Measurements from ENCODE around the gene DNAL1. TPM values are rescaled to one million over a fixed set of nuclear protein-coding genes. Genes with fewer than 3 reads are reported as not detected.

The DNAL1 gene
- polyA plus RNA-seq, 2 of the 4 experiments (the other 2 are of a cell fraction): 8.3 to 16.3 TPM

GRCh38 chr14:73724696-73725095 is 79.9 kb downstream of the DNAL1 start:
- Histone ChIP-seq H3K4me2 (peak overlapping the region; percentile 70), H3K27ac (peak overlapping the region; percentile 68 to 81), H3K4me1 (peaks cover 61% of the 10 kb centered on the region), H3K9me3 (no peaks in the 10 kb centered on the region), H3K4me3 (no peak overlapping the region)
- WGBS (ENCODE audit: missing lambda C conversion rate): 85% methylated on average over 2 of the region's 2 CpGs
- CTCF ChIA-PET: interaction anchor here (1.1 to 16.0 kb wide), 7 partner anchors 9 to 211 kb away, joined by 3 to 210 read pairs (median 9); partner anchors contain the start of gene PTGR2
- ATAC-seq (no peak), FAIRE-seq (no peak), DNase-seq (ENCODE audit: low read depth in 1 of 2, low spot score in 1 of 2) (no peak)
- TF ChIP-seq E2F6 (IDR thresholded peaks at IDR 0.05; ENCODE audit: borderline replicate concordance, low read depth) (no peak), HDAC2 (IDR thresholded peaks at IDR 0.05) (no peak), HMGXB4 (CRISPR knock-in tag; IDR thresholded peaks at IDR 0.05; ENCODE audit: borderline replicate concordance) (no peak), EHF (CRISPR knock-in tag; IDR thresholded peaks at IDR 0.05) (no peak), CEBPB (IDR thresholded peaks at IDR 0.05) (no peak), POLR2AphosphoS2 (conservative IDR thresholded peaks at IDR 0.05; ENCODE audit: low read length) (no peak), EP300 (IDR thresholded peaks at IDR 0.05) (no peak), RCOR1 (IDR thresholded peaks at IDR 0.05; ENCODE audit: low read depth, low read length) (no peak), PBX3 (IDR thresholded peaks at IDR 0.05) (no peak), CBX8 (IDR thresholded peaks at IDR 0.05) (no peak), KDM1A (IDR thresholded peaks at IDR 0.05; ENCODE audit: low read depth) (no peak), MAFK (IDR thresholded peaks at IDR 0.05; ENCODE audit: partially characterized antibody) (no peak)
- POLR2A ChIA-PET: interaction anchor here (1.2 to 3.4 kb wide), 5 partner anchors 11 to 127 kb away, joined by 3 to 29 read pairs (median 5); partner anchors contain the start of genes PNMA1 and PTGR2

- ChIA-PET CTCF (interaction anchor here (0.9 to 16.0 kb wide), 8 partner anchors 9 to 210 kb away, joined by 3 to 210 read pairs (median 7); partner anchors contain the start of gene PTGR2), POLR2A (interaction anchor here (1.5 to 3.4 kb wide), 2 partner anchors 11 to 126 kb away, joined by 7 to 29 read pairs; partner anchors contain the start of genes PNMA1 and PTGR2)
- Histone ChIP-seq H3K4me2 (peak overlapping the region; percentile 70), H3K9me3 (no peaks in the 10 kb centered on the region), H3K4me3 (no peak overlapping the region), H3K27ac (peak overlapping the region; percentile 68 to 81), H3K4me1 (peaks cover 61% of the 10 kb centered on the region)
- FAIRE-seq (no peak), ATAC-seq (no peak), DNase-seq (ENCODE audit: low read depth in 1 of 2, low spot score in 1 of 2) (no peak)
- WGBS (ENCODE audit: missing lambda C conversion rate): 80% methylated on average over 7 of the region's 8 CpGs
- TF ChIP-seq MAFK (IDR thresholded peaks at IDR 0.05; ENCODE audit: partially characterized antibody) (peak; percentile 1), EHMT2 (IDR thresholded peaks at IDR 0.05; ENCODE audit: low read depth) (no peak)
These were observed 80.6 kb downstream of the DNAL1 start for GRCh38 chr14:73725116-73726024.

- H3K9me3 ChIP-seq: no peaks in the 10 kb centered on the region
- FAIRE-seq (no peak), DNase-seq (ENCODE audit: low read depth in 1 of 2, low spot score in 1 of 2) (no peak), ATAC-seq (no peak)
- no peak overlapping the region for H3K4me3 ChIP-seq
- peak overlapping the region; percentile 68 to 81 for H3K27ac ChIP-seq
- POLR2A ChIA-PET: no interaction called here
- CTCF ChIA-PET: interaction anchor here (0.8 to 16.0 kb wide), 8 partner anchors 9 to 126 kb away, joined by 3 to 210 read pairs (median 28); partner anchors contain the start of gene PTGR2
- H3K4me1 ChIP-seq: peaks cover 61% of the 10 kb centered on the region
- WGBS (ENCODE audit: missing lambda C conversion rate): 86% methylated on average over 11 of the region's 14 CpGs
- H3K4me2 ChIP-seq: peak overlapping the region; percentile 70
- no peak for TF ChIP-seq ATOH8 (CRISPR knock-in tag; IDR thresholded peaks at IDR 0.05; ENCODE audit: low read depth)
- no peak for TF ChIP-seq REST (IDR thresholded peaks at IDR 0.05)
- no peak for TF ChIP-seq HOXB13 (CRISPR knock-in tag; IDR thresholded peaks at IDR 0.05; ENCODE audit: low read depth)
- no peak for TF ChIP-seq PHF8 (IDR thresholded peaks at IDR 0.05; ENCODE audit: borderline replicate concordance, low read depth)
- TF ChIP-seq E2F6 (IDR thresholded peaks at IDR 0.05; ENCODE audit: borderline replicate concordance, low read depth): no peak
- no peak for TF ChIP-seq HOXA7 (CRISPR knock-in tag; IDR thresholded peaks at IDR 0.05)
- TF ChIP-seq CBX8 (IDR thresholded peaks at IDR 0.05): no peak
- TF ChIP-seq EHF (CRISPR knock-in tag; IDR thresholded peaks at IDR 0.05): no peak
- no peak for TF ChIP-seq FOXS1 (CRISPR knock-in tag; IDR thresholded peaks at IDR 0.05)
These were observed 81.5 kb downstream of the DNAL1 start for GRCh38 chr14:73726025-73726961.

Data from A549 (cell line).